GM21447 (cell line): ENCODE data around the gene OBSCN.

Experiments
- ATAC-seq: cut with Tn5 transposase; IDR thresholded peaks from one replicate; pipeline ENCODE4 v1.9.1; 2021; ENCODE audit not compliant: unreplicated experiment

Gene OBSCN

GRCh38 chr1:228275430-228276173 is 67.8 kb downstream of the OBSCN start:
- ATAC-seq = peak; percentile 77

DNA sequence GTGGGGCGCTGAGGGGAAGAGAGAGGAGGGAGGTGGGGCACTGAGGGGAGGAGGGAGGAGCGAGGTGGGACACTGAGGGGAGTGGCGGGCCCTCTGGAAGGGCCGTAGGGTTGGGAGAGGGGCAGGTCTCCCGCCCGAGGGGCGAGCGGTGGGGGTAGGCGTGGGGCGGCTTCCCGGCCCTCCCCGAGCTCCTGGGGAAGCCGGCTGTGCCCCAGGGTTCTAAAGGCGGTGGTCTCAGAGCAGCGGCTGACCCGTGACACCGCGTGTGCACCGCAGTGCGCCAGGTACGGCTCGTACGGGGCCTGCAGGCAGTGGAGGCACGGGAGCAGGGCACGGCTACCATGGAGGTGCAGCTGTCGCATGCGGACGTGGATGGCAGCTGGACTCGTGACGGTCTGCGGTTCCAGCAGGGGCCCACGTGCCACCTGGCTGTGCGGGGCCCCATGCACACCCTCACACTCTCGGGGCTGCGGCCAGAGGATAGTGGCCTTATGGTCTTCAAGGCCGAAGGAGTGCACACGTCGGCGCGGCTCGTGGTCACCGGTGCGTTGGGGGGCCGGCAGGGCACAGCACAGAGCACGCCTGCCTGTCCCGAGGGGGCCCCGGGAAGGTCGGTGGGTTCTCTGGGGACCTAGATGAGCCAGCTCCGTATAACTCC is 68.5 kb downstream of the OBSCN start:
- ATAC-seq = no peak

GRCh38 chr1:228276901-228277490 is 69.2 kb downstream of the OBSCN start:
- ATAC-seq = no peak

DNA sequence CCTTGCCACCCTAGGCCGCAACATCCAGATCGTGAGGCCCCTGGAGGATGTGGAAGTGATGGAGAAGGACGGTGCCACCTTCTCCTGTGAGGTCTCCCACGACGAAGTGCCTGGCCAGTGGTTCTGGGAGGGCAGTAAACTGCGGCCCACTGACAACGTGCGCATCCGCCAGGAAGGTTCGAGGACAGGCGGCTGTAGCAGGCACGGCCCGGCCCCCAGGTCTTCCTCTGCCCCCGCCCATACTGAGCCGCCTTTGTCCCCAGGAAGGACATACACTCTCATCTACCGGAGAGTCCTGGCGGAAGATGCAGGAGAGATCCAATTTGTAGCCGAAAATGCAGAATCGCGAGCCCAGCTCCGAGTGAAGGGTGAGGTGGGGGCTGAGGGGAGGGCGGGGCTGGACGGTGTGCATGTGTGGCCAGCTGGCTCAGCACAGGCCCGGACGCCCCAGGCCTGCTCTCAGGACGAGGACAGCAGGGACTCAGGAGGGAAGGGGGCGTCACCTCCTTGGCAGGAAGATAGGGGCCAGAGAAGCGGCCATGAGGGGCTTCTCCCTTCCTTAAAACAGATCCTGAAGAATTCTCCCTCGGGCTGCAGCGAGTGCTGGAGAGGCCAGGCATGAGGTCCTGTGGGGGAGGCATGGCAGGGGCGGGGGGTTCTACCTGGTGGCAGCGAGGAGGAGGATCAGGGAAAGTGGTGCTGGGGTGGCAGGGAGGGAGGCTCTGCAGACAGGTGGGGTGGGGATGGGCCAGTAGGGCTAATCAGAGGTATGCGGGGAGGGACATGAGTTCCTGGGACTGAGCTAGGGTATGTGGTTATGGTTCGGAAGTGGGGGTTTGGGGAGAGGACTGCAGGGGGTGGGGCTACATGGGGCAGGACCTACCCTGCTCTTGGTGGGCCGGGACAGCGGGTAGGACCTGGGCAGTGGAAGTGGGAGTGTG is 69.9 kb downstream of the OBSCN start:
- ATAC-seq = no peak

DNA sequence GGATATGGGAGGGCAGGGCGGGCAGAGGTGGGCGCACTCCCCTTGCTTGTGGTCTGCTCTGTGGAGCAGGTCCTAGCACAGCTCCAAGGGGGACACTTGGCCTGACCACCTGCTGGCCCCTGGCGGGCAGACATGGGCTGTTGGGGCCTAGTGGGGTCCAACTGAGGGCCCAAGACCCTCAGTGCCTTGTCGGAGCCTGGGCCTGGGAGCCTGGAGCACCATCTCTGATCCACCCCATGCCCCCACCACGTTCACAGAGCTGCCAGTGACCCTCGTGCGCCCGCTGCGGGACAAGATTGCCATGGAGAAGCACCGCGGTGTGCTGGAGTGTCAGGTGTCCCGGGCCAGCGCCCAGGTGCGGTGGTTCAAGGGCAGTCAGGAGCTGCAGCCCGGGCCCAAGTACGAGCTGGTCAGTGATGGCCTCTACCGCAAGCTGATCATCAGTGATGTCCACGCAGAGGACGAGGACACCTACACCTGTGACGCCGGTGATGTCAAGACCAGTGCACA is 70.6 kb downstream of the OBSCN start:
- no peak for ATAC-seq

- no peak for ATAC-seq
These were observed 71.3 kb downstream of the OBSCN start for GRCh38 chr1:228279011-228279721.

DNA sequence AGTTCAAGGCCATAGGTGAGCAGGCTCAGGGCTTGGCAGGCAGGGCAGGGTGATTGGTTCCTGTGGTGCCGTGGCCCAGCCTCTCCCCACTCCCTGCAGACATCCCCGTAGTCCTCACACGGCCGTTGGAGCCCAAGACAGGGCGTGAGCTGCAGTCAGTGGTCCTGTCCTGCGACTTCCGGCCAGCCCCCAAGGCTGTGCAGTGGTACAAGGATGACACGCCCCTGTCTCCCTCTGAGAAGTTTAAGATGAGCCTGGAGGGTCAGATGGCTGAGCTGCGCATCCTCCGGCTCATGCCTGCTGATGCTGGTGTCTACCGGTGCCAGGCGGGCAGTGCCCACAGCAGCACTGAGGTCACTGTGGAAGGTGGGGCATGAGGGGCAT is 71.9 kb downstream of the OBSCN start:
- ATAC-seq = no peak

- no peak for ATAC-seq
These were observed 72.5 kb downstream of the OBSCN start for GRCh38 chr1:228280106-228280901.

GRCh38 chr1:228280961-228281591 is 73.2 kb downstream of the OBSCN start:
- ATAC-seq = no peak

DNA sequence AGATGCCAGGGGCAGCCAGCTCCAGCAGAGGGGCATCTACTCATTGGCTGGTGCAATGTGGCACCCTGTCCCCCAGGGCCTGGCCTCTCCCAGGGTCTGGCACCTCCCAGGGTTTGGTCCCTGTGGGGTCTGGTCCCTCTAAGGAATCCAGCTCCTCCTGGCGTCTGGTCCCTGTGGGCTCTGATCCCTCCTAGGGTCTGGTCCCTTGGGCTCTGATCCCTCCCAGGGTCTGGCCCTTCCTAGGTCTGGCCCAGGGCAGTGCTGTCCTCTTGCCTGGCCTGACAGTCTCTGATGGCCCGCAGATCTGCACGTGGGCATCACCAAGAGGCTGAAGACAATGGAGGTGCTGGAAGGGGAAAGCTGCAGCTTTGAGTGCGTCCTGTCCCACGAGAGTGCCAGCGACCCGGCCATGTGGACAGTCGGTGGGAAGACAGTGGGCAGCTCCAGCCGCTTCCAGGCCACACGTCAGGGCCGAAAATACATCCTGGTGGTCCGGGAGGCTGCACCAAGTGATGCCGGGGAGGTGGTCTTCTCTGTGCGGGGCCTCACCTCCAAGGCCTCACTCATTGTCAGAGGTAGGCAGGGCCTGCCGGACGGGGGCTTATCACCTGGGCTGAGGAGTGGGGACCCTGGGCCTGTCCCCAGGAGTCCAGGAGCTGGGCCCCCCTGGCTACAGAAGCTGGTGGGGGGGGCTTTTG is 73.9 kb downstream of the OBSCN start:
- ATAC-seq = no peak

GRCh38 chr1:228282329-228283042 is 74.6 kb downstream of the OBSCN start:
- ATAC-seq = no peak

DNA sequence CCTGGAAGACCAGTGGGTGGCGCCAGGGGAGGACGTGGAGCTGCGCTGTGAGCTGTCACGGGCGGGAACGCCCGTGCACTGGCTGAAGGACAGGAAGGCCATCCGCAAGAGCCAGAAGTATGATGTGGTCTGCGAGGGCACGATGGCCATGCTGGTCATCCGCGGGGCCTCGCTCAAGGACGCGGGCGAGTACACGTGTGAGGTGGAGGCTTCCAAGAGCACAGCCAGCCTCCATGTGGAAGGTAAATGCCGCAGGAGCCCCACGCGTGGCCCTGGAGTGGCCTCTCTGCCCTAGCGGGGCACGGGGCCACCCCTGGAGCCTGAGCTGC is 75.2 kb downstream of the OBSCN start:
- no peak for ATAC-seq

GRCh38 chr1:228283476-228284147 is 75.8 kb downstream of the OBSCN start:
- no peak for ATAC-seq

- no peak for ATAC-seq
These were observed 76.3 kb downstream of the OBSCN start for GRCh38 chr1:228284148-228284495.

- ATAC-seq = no peak
These were observed 76.7 kb downstream of the OBSCN start for GRCh38 chr1:228284521-228284920.

- ATAC-seq = no peak
These were observed 78.0 kb downstream of the OBSCN start for GRCh38 chr1:228285661-228286504.
